Bronchial epithelial cell (primary cell): ENCODE data around the gene ZNF511. TPM values are rescaled to one million over a fixed set of nuclear protein-coding genes. Genes with fewer than 3 reads are reported as not detected.
"Not testable (repeated sequence)": the region's sequence is repeated elsewhere in the genome, so short reads cannot be mapped to it uniquely, and the experiment has no call there.

ENCODE experiments used
- DNase-seq: peaks from one replicate; pipeline ENCODE4 v3.0.0-alpha.2; 2010; ENCODE audit warnings: low read depth
- FAIRE-seq: peaks from 2 replicates; lab custom pipeline; 2011; peaks lifted over from hg19 to GRCh38; lab: Jason Lieb, UNC
- H3K27me3 ChIP-seq: 2 replicates; pipeline ENCODE4 v1.5.1; 2011; ENCODE audit warnings: low read length; ENCODE audit not compliant: control insufficient read depth, insufficient read depth
- H3K36me3 ChIP-seq: 2 replicates; pipeline ENCODE4 v1.5.1; 2011; ENCODE audit warnings: low read length; ENCODE audit not compliant: control insufficient read depth, insufficient read depth
- H3K4me3 ChIP-seq: 2 replicates; pipeline ENCODE4 v1.5.1; 2011; ENCODE audit warnings: mild to moderate bottlenecking, low read depth, low read length, control low read depth
- total RNA-seq: library from RNA; depleted of rRNA; stranded (reverse); fragments of >200 nt; gene quantifications from 2 replicates; pipeline ENCODE4 v1.2.1, GENCODE V29; 2014
- TF ChIP-seq, protein P1 (sequence below): IDR thresholded peaks from 2 replicates; pipeline ENCODE4 v1.5.1; 2011; ENCODE audit warnings: mild to moderate bottlenecking, moderate library complexity, low read length, control low read depth, inconsistent platforms; ENCODE audit not compliant: insufficient read depth, severe bottlenecking

ZNF511 gene
- total RNA-seq, 1 donor from 2014 or later, result 23.2 TPM

DNA sequence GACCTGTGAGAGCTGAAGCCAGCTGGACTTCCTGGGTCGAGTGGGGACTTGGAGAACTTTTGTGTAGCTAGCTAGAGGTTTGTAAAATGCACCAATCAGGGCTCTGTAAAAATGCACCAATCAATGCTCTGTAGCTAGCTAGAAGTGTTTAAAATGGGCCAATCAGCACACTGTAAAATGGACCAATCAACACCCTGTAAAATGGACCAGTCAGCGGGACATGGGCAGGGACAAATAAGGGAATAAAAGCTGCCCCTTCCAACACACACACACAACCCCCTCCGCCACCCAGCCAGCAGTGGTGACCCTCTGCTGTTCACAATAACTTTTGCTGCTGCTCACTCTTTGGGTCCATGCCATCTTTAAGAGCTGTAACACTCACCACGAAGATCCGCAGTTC lies 7.1 kb downstream of the ZNF511 start:
- FAIRE-seq (no peak), DNase-seq (peak; percentile 12)
- Histone ChIP-seq H3K4me3 (no peak overlapping the region), H3K27me3 (no peaks in the 10 kb centered on the region), H3K36me3 (no peaks in the 10 kb centered on the region)
- TF ChIP-seq, protein P1, sequence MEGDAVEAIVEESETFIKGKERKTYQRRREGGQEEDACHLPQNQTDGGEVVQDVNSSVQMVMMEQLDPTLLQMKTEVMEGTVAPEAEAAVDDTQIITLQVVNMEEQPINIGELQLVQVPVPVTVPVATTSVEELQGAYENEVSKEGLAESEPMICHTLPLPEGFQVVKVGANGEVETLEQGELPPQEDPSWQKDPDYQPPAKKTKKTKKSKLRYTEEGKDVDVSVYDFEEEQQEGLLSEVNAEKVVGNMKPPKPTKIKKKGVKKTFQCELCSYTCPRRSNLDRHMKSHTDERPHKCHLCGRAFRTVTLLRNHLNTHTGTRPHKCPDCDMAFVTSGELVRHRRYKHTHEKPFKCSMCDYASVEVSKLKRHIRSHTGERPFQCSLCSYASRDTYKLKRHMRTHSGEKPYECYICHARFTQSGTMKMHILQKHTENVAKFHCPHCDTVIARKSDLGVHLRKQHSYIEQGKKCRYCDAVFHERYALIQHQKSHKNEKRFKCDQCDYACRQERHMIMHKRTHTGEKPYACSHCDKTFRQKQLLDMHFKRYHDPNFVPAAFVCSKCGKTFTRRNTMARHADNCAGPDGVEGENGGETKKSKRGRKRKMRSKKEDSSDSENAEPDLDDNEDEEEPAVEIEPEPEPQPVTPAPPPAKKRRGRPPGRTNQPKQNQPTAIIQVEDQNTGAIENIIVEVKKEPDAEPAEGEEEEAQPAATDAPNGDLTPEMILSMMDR, result no peak

DNA sequence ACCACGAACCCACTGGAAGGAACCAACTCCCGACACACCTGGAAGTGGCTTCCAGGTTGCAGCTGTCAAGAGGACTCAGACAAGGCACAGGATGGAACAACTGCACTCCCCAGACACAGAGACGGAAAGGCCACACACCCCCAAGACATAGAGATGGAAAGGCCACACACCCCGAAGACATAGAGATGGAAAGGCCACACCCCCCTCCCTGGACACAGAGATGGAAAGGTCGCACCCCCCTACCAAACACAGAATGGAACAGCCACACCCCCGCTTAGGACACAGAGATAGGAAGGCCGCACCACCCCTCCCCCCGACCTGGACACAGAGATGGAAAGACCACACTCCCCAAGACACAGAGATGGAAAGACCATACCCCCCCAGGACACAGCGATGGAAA lies 7.6 kb downstream of the ZNF511 start:
- TF ChIP-seq, protein P1, result no peak
- H3K4me3 ChIP-seq, result no peak overlapping the region
- no peaks in the 10 kb centered on the region for H3K27me3 ChIP-seq
- H3K36me3 ChIP-seq, result no peaks in the 10 kb centered on the region
- no peak for DNase-seq
- FAIRE-seq, result no peak

- Histone ChIP-seq H3K27me3 (no peaks in the 10 kb centered on the region), H3K4me3 (no peak overlapping the region), H3K36me3 (no peaks in the 10 kb centered on the region)
- FAIRE-seq (no peak), DNase-seq (no peak)
- TF ChIP-seq, protein P1, result no peak
Observed at GRCh38 chr10:133316732-133317131, 8.0 kb downstream of the ZNF511 start.

GRCh38 chr10:133318494-133319127 lies 9.9 kb downstream of the ZNF511 start:
- H3K36me3 ChIP-seq, result no peaks in the 10 kb centered on the region
- FAIRE-seq (no peak), DNase-seq (peak; percentile 20)
- TF ChIP-seq, protein P1, result peak; percentile 91
- no peaks in the 10 kb centered on the region for H3K27me3 ChIP-seq
- H3K4me3 ChIP-seq, result peak overlapping the region; percentile 27

DNA sequence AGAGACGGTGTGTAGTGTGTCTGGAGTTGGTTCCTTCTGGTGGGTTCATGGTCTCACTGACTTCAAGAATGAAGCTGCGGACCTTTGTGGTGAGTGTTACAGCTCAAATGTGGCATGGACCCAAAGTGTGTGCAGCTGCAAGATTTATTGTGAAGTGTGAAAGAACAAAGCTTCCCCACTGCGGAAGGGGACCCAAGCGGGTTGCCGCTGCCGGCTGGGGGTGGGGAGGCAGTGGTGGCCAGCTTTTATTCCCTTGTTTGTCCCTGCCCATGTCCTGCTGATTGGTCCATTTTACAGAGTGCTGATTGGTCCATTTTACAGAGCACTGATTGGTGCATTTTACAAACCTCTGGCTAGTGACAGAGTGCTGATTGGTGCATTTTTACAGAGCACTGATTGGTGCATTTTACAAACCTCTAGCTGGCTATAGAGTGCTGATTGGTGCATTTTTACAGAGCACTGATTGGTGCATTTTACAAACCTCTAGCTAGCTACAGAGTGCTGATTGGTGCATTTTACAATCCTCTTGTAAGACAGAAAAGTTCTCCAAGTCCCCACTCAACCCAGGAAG lies 12.2 kb downstream of the ZNF511 start:
- FAIRE-seq, H3K4me3 ChIP-seq, H3K27me3 ChIP-seq, DNase-seq, H3K36me3 ChIP-seq: not testable (repeated sequence)

- not testable (repeated sequence) for H3K36me3 ChIP-seq, DNase-seq, H3K4me3 ChIP-seq
- peaks cover 11% of the 10 kb centered on the region for H3K27me3 ChIP-seq
- FAIRE-seq, result peak; percentile 60
Observed at GRCh38 chr10:133322064-133322709, 13.5 kb downstream of the ZNF511 start.
